NCI-H446 (cell line): ENCODE measurements around the gene COMMD2.

Source experiments
- DNase-seq, 2 experiments: peaks; one replicate each; lab custom pipeline; 2025; lab: John Stamatoyannopoulos, UW

The COMMD2 gene

GRCh38 chr3:149702691-149703441 lies 49.4 kb downstream of the COMMD2 start:
- no peak for DNase-seq

- DNase-seq = no peak
These were observed 50.3 kb downstream of the COMMD2 start for GRCh38 chr3:149701977-149702350.

- no peak for DNase-seq
These were observed 50.9 kb downstream of the COMMD2 start for GRCh38 chr3:149701206-149701976.
